IPS-NIHi11 (cell line): ENCODE data around the gene PELI1.
"Not testable (repeated sequence)": the region's sequence is repeated elsewhere in the genome, so short reads cannot be mapped to it uniquely, and the experiment has no call there.

Experiments
- DNase-seq: peaks from one replicate; pipeline ENCODE4 v3.0.0; 2012; ENCODE audit warnings: mixed read lengths, low spot score

Gene PELI1

DNA sequence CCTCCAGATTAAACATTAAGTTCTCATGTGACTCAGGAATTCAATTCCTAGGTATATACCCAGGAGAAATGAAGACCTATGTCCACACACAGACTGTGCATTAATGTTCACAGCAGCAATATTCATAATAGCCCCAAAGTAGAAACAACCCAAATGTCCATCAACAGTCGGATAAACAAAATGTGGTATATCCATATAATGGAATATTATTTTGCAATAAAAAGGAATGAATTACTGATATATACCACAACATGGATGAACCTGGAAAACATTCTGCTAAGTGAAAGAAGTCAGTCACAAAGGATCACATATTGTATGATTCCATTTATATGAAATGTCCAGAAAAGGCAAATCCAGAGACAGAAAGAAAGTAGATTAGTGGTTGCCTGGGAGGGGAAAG is 20.5 kb downstream of the PELI1 start:
- DNase-seq, result no peak

- DNase-seq, result no peak
These were observed 21.9 kb downstream of the PELI1 start for GRCh38 chr2:64122358-64122757.

DNA sequence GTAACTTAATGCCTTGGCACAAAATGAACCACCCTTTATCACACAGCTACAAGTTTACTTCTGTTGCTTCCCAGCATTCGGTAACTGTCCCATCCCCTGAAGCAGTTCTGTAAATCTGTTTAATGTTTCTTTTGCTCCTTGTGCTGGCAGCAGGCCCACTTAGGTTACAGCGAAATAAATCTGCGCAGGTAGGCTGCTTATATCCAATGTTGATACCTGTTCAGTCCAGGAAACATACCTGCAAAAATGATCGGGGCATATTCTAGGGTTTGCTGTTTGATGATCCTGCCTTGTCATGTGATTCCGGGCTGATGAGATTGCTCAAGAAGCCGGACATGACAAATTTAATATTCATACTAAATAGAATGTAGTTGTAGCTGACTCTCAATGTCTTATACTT is 23.3 kb downstream of the PELI1 start:
- DNase-seq, result no peak

- no peak for DNase-seq
These were observed 24.2 kb downstream of the PELI1 start for GRCh38 chr2:64120008-64120407.

DNA sequence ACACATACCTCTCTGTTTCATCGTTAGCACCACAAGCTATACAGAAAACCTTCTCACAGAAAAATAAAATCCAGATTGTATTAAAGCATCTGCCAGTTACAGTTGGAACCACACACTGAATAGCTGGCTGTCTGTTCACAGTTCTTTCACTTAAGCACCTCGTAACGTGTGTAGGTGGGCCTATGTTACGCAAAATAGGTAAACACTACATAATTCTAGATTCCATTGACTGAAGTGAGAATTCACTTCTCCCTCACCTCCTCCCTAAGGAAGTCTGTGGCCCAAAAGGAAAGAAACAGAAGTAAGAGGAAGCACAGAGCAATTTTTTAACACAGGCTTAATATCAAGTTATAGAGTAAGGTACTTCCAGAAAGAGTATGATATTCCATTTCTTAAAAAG is 24.9 kb downstream of the PELI1 start:
- no peak for DNase-seq

GRCh38 chr2:64115808-64116598 is 28.2 kb downstream of the PELI1 start:
- DNase-seq, result no peak

- no peak for DNase-seq
These were observed 29.3 kb downstream of the PELI1 start for GRCh38 chr2:64114912-64115277.

DNA sequence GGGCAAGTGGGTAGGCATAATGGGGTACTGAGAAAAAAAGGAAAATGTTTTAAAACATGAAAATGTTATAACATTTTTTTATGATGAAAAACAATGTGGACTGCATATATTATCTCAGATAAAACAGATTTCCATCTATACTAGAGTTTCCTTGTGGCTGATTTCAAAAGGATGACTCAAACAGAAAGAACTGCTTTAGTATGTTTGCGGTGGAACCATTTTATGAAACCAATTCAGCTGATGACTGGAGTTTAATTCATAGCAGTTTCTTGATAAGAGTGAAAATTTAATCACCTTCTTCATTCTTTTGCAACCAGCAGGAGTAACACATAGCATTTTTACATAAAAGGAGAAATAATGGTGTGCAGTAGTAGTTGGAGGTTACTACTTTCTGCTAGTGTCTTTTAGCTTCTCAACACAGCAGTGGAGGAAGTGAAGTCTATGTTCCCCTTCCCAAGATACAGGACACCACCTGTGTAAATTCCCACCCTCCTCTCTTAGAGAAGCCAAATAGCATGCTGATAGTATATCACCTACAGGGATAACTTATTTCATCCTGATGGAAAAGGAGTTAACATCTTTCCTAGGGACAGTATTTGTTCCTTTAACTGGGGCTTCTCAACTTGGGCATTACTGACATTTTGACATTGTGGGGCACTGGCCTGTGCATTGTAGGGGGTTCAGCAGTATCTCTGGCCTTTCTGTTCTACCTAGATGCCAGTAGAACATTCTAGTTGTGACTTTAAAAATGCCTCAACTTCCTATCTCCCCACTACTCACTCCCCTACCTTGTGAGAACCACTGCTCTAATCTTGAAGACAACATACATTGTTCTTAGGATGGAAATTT is 29.9 kb downstream of the PELI1 start:
- DNase-seq, result no peak

DNA sequence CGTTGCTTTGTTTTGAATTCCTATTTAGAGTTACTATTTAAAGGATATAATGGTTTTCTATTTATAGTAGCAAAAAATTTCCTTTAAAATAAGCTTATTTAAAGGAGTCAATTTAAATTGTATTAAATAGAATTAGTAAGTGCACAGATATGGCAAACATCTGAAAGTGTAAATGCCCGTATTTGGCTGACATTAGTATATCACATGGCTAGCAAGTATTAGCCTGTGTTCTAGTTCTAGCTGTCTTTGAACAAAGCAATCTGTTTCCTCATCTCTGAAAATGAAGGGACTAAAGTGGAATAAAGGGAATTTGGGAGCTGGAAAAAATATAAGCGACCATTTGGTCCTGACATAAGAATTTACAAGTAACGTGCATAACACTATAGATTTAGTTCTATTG is 32.2 kb downstream of the PELI1 start:
- DNase-seq, result no peak

DNA sequence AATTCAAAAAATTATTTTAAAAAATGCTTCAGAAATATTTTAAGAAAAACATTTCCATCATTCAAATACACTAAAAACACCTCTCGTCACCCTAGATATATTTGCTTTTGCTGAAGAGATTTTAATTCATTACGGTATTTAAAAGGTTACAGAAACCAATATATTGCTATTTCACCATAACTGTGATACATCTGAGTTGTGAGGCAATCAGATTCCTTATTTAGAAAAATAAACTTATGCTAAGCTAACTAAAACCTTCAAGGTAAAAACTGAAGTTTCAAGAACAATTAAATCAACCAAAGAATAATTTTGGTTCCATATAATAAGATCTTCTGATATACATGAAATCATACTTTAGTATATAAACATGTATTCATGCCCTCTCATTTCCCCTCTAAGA is 32.8 kb downstream of the PELI1 start:
- DNase-seq, result no peak

- DNase-seq, result no peak
These were observed 35.5 kb downstream of the PELI1 start for GRCh38 chr2:64108666-64109241.

GRCh38 chr2:64106481-64106880 is 37.7 kb downstream of the PELI1 start:
- DNase-seq, result no peak

DNA sequence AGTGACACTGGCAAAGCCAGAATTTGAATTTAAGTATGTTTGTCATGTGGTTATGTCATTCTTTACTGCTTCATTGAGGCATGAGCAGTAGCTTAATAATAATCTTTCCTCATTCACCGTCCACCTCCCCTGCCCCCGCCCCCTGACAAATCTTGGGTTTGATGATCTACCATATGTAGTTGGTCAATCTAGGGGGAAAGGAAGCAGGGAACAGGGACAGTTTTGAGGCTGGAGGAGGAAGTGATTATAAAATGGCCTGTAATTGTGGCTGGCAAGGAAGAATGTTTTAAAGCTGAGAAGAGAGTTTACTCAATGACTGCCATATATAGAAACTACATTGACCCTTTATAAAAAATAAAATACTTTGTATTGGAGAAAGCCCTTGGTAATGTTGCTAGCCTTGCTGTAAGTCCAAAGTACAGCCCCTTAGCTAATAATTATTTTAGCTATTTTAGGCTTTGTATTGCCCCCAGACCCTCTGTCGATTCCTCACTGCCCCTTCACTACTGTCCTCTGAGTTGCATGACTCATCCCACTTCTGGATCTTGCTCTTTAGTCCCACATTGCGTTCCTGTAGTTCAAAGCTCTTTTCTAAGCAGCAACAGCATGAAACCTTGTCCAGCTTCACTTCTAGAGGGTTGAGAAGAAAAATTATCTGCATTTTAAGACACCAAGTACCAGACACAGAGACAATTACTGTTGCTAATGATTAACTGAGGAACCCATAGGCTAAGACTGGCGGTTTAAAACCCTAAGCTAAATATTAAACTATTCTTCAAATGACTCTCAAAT is 38.4 kb downstream of the PELI1 start:
- no peak for DNase-seq

DNA sequence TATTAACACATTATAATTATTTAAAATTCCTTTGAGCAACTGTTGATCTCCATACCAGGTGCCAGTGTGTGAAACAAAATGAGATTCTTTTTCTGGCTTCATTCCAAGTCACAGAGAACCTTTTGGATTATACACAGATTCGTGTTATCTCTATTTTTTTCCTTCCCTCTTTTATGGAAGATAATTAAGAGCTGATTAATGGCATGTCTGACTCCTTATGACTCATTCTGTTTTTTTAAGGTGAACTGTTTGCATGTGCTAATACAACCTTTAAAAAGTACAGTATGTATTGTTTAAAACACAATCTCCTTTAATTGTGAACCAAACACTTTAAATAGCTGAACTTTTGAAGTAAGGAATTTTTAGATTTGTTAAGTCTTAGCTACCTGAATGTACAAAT is 39.3 kb downstream of the PELI1 start:
- no peak for DNase-seq

DNA sequence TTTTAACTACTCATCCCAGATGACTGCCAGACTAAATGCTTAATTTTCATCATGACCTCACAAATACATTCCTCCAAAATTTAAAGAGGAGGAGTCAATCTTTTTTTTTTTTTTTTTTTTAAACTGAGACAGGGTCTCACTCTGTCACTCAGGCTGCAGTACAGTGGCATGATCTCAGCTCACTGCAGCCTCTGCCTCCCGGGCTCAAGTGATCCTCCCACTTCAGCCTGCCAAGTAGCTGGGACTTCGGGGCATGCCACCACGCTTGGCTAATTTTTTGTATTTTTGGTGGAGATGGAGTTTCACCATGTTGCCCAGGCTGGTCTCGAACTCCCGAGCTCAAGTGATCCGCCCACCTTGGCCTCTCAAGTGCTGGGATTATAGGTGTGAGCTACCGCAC is 41.5 kb downstream of the PELI1 start:
- DNase-seq, result not testable (repeated sequence)

DNA sequence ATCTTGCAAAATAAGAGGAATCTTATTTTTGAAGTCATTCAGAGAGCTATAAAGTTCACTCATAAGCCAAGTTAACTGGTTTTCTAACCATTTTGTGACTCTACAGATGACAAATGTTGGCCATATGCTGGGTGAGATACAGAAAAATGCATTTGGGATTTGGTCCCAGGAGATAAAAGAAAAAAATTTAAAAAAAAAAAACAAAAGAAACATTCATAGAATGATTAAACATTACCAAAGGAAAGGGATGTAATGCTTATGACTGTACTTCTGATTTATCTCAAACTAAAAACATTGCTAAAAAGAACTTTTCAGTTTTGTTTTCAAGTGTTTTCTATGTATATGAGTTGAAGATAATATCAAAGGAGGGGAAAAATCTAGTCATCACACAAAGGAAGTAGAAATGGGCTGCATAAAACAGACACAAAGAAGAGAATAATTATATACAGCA is 43.1 kb downstream of the PELI1 start:
- DNase-seq, result no peak

GRCh38 chr2:64100584-64100983 is 43.6 kb downstream of the PELI1 start:
- not testable (repeated sequence) for DNase-seq

DNA sequence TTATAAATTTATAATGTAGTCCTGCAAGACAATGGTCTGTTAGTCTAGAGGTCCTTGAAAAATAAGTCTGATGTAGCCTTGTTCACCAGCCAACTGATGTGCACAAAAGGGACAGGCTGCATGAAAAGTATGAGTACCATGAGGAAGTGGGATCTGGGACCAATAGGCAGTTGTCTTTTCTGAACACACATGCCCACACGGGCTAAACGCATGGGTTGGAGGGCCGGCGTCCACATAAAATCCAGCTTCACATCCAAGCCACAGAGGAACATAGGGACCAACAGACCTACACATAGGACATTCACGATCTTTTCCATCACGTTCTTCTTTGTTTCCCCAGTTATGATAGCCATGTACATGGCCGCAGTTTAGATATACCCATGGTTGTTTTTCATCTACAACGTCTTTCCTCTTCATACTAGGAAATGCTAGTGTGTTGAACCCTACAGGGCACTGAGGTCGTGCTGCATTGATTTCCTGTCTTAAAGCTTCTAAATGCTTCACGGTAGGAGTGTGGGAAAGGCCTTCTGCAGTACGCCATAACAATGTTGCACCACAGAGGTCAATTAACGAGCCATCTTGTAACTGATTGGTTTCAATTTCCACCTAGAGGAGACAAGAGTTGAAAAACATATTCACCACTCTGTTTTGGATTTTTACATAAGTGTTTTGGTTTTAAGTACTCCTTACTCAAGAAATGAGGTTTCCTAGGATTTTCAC is 49.4 kb downstream of the PELI1 start:
- no peak for DNase-seq

GRCh38 chr2:64093341-64093740 is 50.9 kb downstream of the PELI1 start:
- no peak for DNase-seq

DNA sequence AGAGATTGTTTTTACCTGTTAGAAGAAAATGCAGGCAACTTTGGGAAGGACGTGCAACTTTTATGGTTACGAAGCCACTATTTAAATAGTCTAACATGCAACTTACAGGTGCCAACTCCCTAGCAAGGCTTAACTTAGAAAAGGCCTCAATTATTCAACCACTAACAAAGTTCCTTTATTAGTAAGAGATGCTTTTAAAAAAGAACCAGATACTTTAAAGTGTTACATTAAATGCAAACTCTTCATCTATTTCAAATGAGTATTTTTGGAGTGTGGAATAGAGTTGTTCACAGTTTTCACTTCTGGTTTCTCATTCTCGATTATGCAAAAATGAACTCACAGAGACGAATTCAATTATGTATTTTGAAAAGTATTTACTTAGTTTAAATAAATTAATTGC is 51.7 kb downstream of the PELI1 start:
- no peak for DNase-seq

DNA sequence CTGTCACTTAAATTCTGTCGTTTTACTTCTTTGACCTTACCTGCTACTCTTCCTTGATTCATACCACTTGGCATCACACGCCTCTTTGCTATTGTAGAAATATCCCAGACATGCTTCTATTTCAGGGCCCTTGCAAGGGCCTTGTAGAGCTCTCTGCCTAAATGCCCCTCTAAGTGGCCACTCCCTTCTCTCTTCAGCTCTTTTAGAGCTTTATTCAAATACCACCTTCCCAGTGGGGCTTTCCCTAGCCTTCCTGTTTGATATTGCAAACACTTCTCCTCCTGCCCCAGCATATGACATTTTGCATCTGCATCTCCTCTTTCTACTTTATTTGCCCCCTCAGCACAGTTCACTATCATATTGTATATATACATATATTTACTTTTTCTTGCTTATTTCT is 54.0 kb downstream of the PELI1 start:
- no peak for DNase-seq
